Peyer's patch (tissue), 4 donors: Measurements from ENCODE around the gene GNS. TPM values are rescaled to one million over a fixed set of nuclear protein-coding genes. Genes with fewer than 3 reads are reported as not detected.
A peak's percentile ranks its signal among the peaks of the same experiment; 100 is the strongest.

Experiments used
- DNase-seq, 3 donors: peaks; one replicate each; pipeline ENCODE4 v3.0.0-alpha.2; 2017 to 2019
- H3K27ac ChIP-seq, 4 donors: fragments of 200-600 bp; sonication (generic); one replicate each; pipeline ENCODE4 v1.5.1; 2016 to 2019
- H3K27me3 ChIP-seq, 2 donors: fragments of 200-600 bp; sonication (generic); one replicate each; pipeline ENCODE4 v1.5.1; 2019
- H3K36me3 ChIP-seq, 3 donors: fragments of 200-600 bp; sonication (generic); one replicate each; pipeline ENCODE4 v1.5.1; 2016 to 2019
- H3K4me1 ChIP-seq, 4 donors: fragments of 200-600 bp; sonication (generic); one replicate each; pipeline ENCODE4 v1.5.1; 2016 to 2019
- H3K4me3 ChIP-seq, 4 donors: fragments of 200-600 bp; sonication (generic); 1 replicate in 3 of 4; 2 replicates in 1 of 4; pipeline ENCODE4 v1.5.1; 2016 to 2019; ENCODE audit warnings: mild to moderate bottlenecking in 1 of 4
- H3K9me3 ChIP-seq, 4 donors: fragments of 200-600 bp; sonication (generic); one replicate each; pipeline ENCODE4 v1.5.1; 2016 to 2019; ENCODE audit warnings: mild to moderate bottlenecking in 1 of 4
- CTCF ChIP-seq, 6 experiments: fragments of 450-650 bp in 4 of 6; fragments of 200-600 bp in 2 of 6; sonication (generic) in 1 of 6; IDR thresholded peaks; one replicate each; pipeline ENCODE4 v1.5.1; 2017 to 2019; ENCODE audit warnings: antibody characterized with exemption in 6 of 6, mild to moderate bottlenecking in 3 of 6, moderate library complexity in 1 of 6
- POLR2A ChIP-seq, 2 donors: fragments of 450-650 bp; IDR thresholded peaks; one replicate each; pipeline ENCODE4 v1.5.1; 2017; ENCODE audit warnings: antibody characterized with exemption in 2 of 2, mild to moderate bottlenecking in 2 of 2, moderate library complexity in 2 of 2
- total RNA-seq, 4 donors: library from RNA; depleted of rRNA; stranded (reverse); fragments of >200 nt; gene quantifications; one replicate each; pipeline ENCODE4 v1.1.0, GENCODE V29; 2016

Gene GNS
- total RNA-seq, 4 donors from 2014 or later: 19.8 to 146 (median 102) TPM

GRCh38 chr12:64678835-64679234 lies 80.4 kb downstream of the GNS start:
- TF ChIP-seq POLR2A (IDR thresholded peaks at IDR 0.05) (no peak), CTCF (IDR thresholded peaks at IDR 0.05) (no peak)
- peak overlapping the region; percentile 63 to 82 (median 72) for H3K27ac ChIP-seq
- no peaks in the 10 kb centered on the region for H3K27me3 ChIP-seq
- H3K4me3 ChIP-seq: no peak overlapping the region
- no peaks in the 10 kb centered on the region for H3K9me3 ChIP-seq
- H3K4me1 ChIP-seq: peaks cover 7 to 89% (median 20%) of the 10 kb centered on the region in 4 donors
- no peak for DNase-seq
- no peaks in the 10 kb centered on the region for H3K36me3 ChIP-seq

GRCh38 chr12:64678248-64678647 lies 81.0 kb downstream of the GNS start:
- peaks cover 13 to 91% (median 23%) of the 10 kb centered on the region in 4 donors for H3K4me1 ChIP-seq
- no peak overlapping the region for H3K4me3 ChIP-seq
- DNase-seq: no peak
- H3K27ac ChIP-seq: peak overlapping the region in 3 of 4 donors; percentile 30 to 79 (median 46)
- H3K9me3 ChIP-seq: no peaks in the 10 kb centered on the region
- TF ChIP-seq CTCF (IDR thresholded peaks at IDR 0.05): peak in 3 of 6 experiments; percentile 27 to 36 (median 30)
- no peak for TF ChIP-seq POLR2A (IDR thresholded peaks at IDR 0.05)
- no peaks in the 10 kb centered on the region for H3K27me3 ChIP-seq
- no peaks in the 10 kb centered on the region for H3K36me3 ChIP-seq

- peak overlapping the region in 3 of 4 donors; percentile 59 to 82 (median 69) for H3K27ac ChIP-seq
- peaks cover 16 to 93% (median 30%) of the 10 kb centered on the region in 4 donors for H3K4me1 ChIP-seq
- H3K4me3 ChIP-seq: no peak overlapping the region
- H3K36me3 ChIP-seq: no peaks in the 10 kb centered on the region
- peak in 1 of 3 donors; percentile 71 for DNase-seq
- no peak for TF ChIP-seq CTCF (IDR thresholded peaks at IDR 0.05)
- TF ChIP-seq POLR2A (IDR thresholded peaks at IDR 0.05): no peak
- no peaks in the 10 kb centered on the region for H3K27me3 ChIP-seq
- no peaks in the 10 kb centered on the region for H3K9me3 ChIP-seq
These were observed 83.4 kb downstream of the GNS start for GRCh38 chr12:64675795-64676194.

- H3K36me3 ChIP-seq: no peaks in the 10 kb centered on the region
- no peaks in the 10 kb centered on the region for H3K9me3 ChIP-seq
- H3K27ac ChIP-seq: peak overlapping the region; percentile 38 to 82 (median 74)
- H3K4me3 ChIP-seq: no peak overlapping the region
- no peaks in the 10 kb centered on the region for H3K27me3 ChIP-seq
- DNase-seq: peak in 2 of 3 donors; percentile 70 to 84
- peaks cover 13 to 93% (median 30%) of the 10 kb centered on the region in 4 donors for H3K4me1 ChIP-seq
- TF ChIP-seq POLR2A (IDR thresholded peaks at IDR 0.05) (no peak), CTCF (IDR thresholded peaks at IDR 0.05) (no peak)
These were observed 84.8 kb downstream of the GNS start for GRCh38 chr12:64674367-64674922.

GRCh38 chr12:64673490-64674169 lies 85.6 kb downstream of the GNS start:
- H3K27me3 ChIP-seq: no peaks in the 10 kb centered on the region
- peaks cover 12 to 92% (median 29%) of the 10 kb centered on the region in 4 donors for H3K4me1 ChIP-seq
- no peak for DNase-seq
- no peaks in the 10 kb centered on the region for H3K36me3 ChIP-seq
- TF ChIP-seq CTCF (IDR thresholded peaks at IDR 0.05) (no peak), POLR2A (IDR thresholded peaks at IDR 0.05) (no peak)
- H3K9me3 ChIP-seq: no peaks in the 10 kb centered on the region
- H3K4me3 ChIP-seq: no peak overlapping the region
- peak overlapping the region; percentile 34 to 82 (median 74) for H3K27ac ChIP-seq
